H1 (cell line): Measurements from ENCODE around the gene GSKIP. TPM values are rescaled to one million over a fixed set of nuclear protein-coding genes. Genes with fewer than 3 reads are reported as not detected.

ENCODE experiments used
- CTCF ChIA-PET: fragments of 300-600 bp; sonication (Branson Sonifier 250); formaldehyde crosslinking; loops from one replicate; lab custom pipeline; 2021; ENCODE audit not compliant: partially characterized antibody; lab: Charles Lee
- POLR2A ChIA-PET: fragments of 300-600 bp; sonication (Branson Sonifier 250); formaldehyde crosslinking; loops from one replicate; lab custom pipeline; 2021; ENCODE audit warnings: inconsistent platforms; ENCODE audit not compliant: partially characterized antibody; lab: Charles Lee
- DNase-seq, 2 experiments: peaks; one replicate each; pipeline versions ENCODE4 v3.0.0 to v3.0.0-alpha.2; 2010 to 2022; ENCODE audit warnings: low spot score in 2 of 2, low read depth in 1 of 2, mixed read lengths in 1 of 2
- FAIRE-seq: peaks from 2 replicates; lab custom pipeline; 2011; peaks lifted over from hg19 to GRCh38; lab: Jason Lieb, UNC
- H2AFZ ChIP-seq: 2 replicates; pipeline ENCODE4 v1.8.1; 2012; ENCODE audit warnings: low read length, inconsistent platforms
- H2AK5ac ChIP-seq: 2 replicates; pipeline ENCODE4 v1.6.1; 2013; ENCODE audit warnings: low read depth, low read length
- H2BK120ac ChIP-seq: replicated peaks from 2 replicates; pipeline ENCODE3; 2013; ENCODE audit warnings: low read depth, low read length, inconsistent platforms
- H2BK12ac ChIP-seq: 2 replicates; pipeline ENCODE4 v1.6.1; 2013; ENCODE audit warnings: low read depth, low read length
- H2BK15ac ChIP-seq: 2 replicates; pipeline ENCODE4 v1.6.1; 2013; ENCODE audit warnings: low read length
- H2BK20ac ChIP-seq: 2 replicates; pipeline ENCODE4 v1.6.1; 2013; ENCODE audit warnings: low read length
- H2BK5ac ChIP-seq: 2 replicates; pipeline ENCODE4 v1.6.1; 2013; ENCODE audit warnings: low read depth, low read length
- H3K14ac ChIP-seq: 2 replicates; pipeline ENCODE4 v1.6.1; 2013; ENCODE audit warnings: inconsistent platforms; ENCODE audit not compliant: insufficient read length
- H3K18ac ChIP-seq: 2 replicates; pipeline ENCODE4 v1.6.1; 2013; ENCODE audit warnings: low read length; ENCODE audit errors: extremely low read depth
- H3K23ac ChIP-seq: 2 replicates; pipeline ENCODE4 v1.6.1; 2013; ENCODE audit warnings: inconsistent platforms; ENCODE audit not compliant: insufficient read length
- H3K23me2 ChIP-seq: 2 replicates; pipeline ENCODE4 v1.6.1; 2013; ENCODE audit warnings: low read depth, low read length
- H3K27ac ChIP-seq: 2 replicates; pipeline ENCODE4 v1.6.1; 2011; ENCODE audit warnings: low read depth, low read length, inconsistent platforms
- H3K27me3 ChIP-seq, 4 experiments: replicated peaks in 1 of 4; 1 replicate in 1 of 4; 2 replicates in 3 of 4; pipeline versions ENCODE4 v1.6.1 to v1.8.1; 2011 to 2013; ENCODE audit warnings: low read length in 3 of 4, mild to moderate bottlenecking in 3 of 4, inconsistent platforms in 2 of 4, mixed read lengths in 2 of 4, moderate library complexity in 1 of 4; ENCODE audit not compliant: control insufficient read depth in 3 of 4, insufficient read depth in 3 of 4; ENCODE audit errors: extremely low read depth in 1 of 4
- H3K36me3 ChIP-seq, 4 experiments: 2 replicates each; pipeline versions ENCODE4 v1.6.1 to v1.8.1; 2011 to 2013; ENCODE audit warnings: mild to moderate bottlenecking in 4 of 4, low read length in 3 of 4, moderate library complexity in 2 of 4, control low read depth in 1 of 4, inconsistent platforms in 1 of 4; ENCODE audit not compliant: insufficient read depth in 4 of 4, control insufficient read depth in 2 of 4
- H3K4ac ChIP-seq: replicated peaks from 2 replicates; pipeline ENCODE3; 2013; ENCODE audit warnings: low read length, low read depth, mixed read lengths, inconsistent platforms; ENCODE audit not compliant: insufficient read length
- H3K4me1 ChIP-seq, 4 experiments: replicated peaks in 1 of 4; 1 replicate in 1 of 4; 2 replicates in 3 of 4; pipeline versions ENCODE4 v1.6.1 to v1.8.1; 2011 to 2013; ENCODE audit warnings: low read length in 3 of 4, inconsistent platforms in 2 of 4, mixed read lengths in 1 of 4; ENCODE audit not compliant: insufficient read depth in 4 of 4, control insufficient read depth in 3 of 4
- H3K4me2 ChIP-seq, 2 experiments: 2 replicates each; pipeline versions ENCODE4 v1.6.1 to v1.8.1; 2011 to 2013; ENCODE audit warnings: low read depth in 2 of 2, low read length in 2 of 2, control low read depth in 1 of 2, inconsistent platforms in 1 of 2, mild to moderate bottlenecking in 1 of 2; ENCODE audit not compliant: insufficient read depth in 1 of 2
- H3K4me3 ChIP-seq, 4 experiments: fragments of 200-600, 300-600 bp in 1 of 4; sonication (generic), shearing (Covaris generic), sonication (Bioruptor Twin) in 1 of 4; 2 replicates each; pipeline versions ENCODE4 v1.5.1 to v1.8.1; 2011 to 2016; ENCODE audit warnings: low read length in 4 of 4, low read depth in 3 of 4, control low read depth in 2 of 4, inconsistent platforms in 2 of 4, mild to moderate bottlenecking in 2 of 4, mixed read lengths in 1 of 4, moderate library complexity in 1 of 4; ENCODE audit not compliant: insufficient read depth in 2 of 4; ENCODE audit errors: extremely low read depth in 1 of 4
- H3K56ac ChIP-seq: replicated peaks from 2 replicates; pipeline ENCODE3; 2013; ENCODE audit warnings: low read depth, mild to moderate bottlenecking, mixed read lengths, low read length, inconsistent platforms; ENCODE audit not compliant: insufficient read length
- H3K79me1 ChIP-seq: 2 replicates; pipeline ENCODE4 v1.6.1; 2013; ENCODE audit warnings: low read depth, low read length, control low read depth
- H3K79me2 ChIP-seq, 2 experiments: 2 replicates each; pipeline versions ENCODE4 v1.6.1 to v1.8.1; 2012 to 2013; ENCODE audit warnings: low read length in 2 of 2, mild to moderate bottlenecking in 2 of 2, inconsistent platforms in 1 of 2; ENCODE audit not compliant: insufficient read depth in 2 of 2, control insufficient read depth in 1 of 2
- H3K9ac ChIP-seq, 4 experiments: replicated peaks in 1 of 4; 1 replicate in 1 of 4; 2 replicates in 3 of 4; pipeline versions ENCODE4 v1.6.1 to v1.8.1; 2011 to 2013; ENCODE audit warnings: low read depth in 3 of 4, low read length in 3 of 4, control low read depth in 2 of 4, mild to moderate bottlenecking in 2 of 4, moderate library complexity in 2 of 4, inconsistent platforms in 1 of 4; ENCODE audit errors: extremely low read depth in 1 of 4
- H3K9me3 ChIP-seq, 2 experiments: 2 replicates each; pipeline versions ENCODE4 v1.6.1 to v1.8.1; 2012 to 2013; ENCODE audit warnings: mild to moderate bottlenecking in 2 of 2, moderate library complexity in 2 of 2, control low read depth in 1 of 2, inconsistent platforms in 1 of 2, low read depth in 1 of 2, low read length in 1 of 2, mixed read lengths in 1 of 2; ENCODE audit not compliant: insufficient read depth in 2 of 2
- H4K20me1 ChIP-seq, 2 experiments: replicated peaks in 1 of 2; 2 replicates each; pipeline versions ENCODE3 to v1.8.1; 2011 to 2013; ENCODE audit warnings: inconsistent platforms in 2 of 2, low read length in 2 of 2, mild to moderate bottlenecking in 1 of 2; ENCODE audit not compliant: insufficient read depth in 2 of 2, control insufficient read depth in 1 of 2
- H4K5ac ChIP-seq: 2 replicates; pipeline ENCODE4 v1.6.1; 2013; ENCODE audit warnings: low read length, low read depth, mixed read lengths, inconsistent platforms; ENCODE audit not compliant: insufficient read length
- H4K8ac ChIP-seq: 2 replicates; pipeline ENCODE4 v1.8.0; 2013; ENCODE audit warnings: mild to moderate bottlenecking, moderate library complexity, low read length, inconsistent platforms; ENCODE audit not compliant: insufficient read depth; ENCODE audit errors: extremely low read depth
- H4K91ac ChIP-seq: replicated peaks from 2 replicates; pipeline ENCODE3; 2013; ENCODE audit warnings: low read length, mixed read lengths, inconsistent platforms; ENCODE audit not compliant: insufficient read length
- ASH2L ChIP-seq: fragments of 200-600, 300-600 bp; sonication (generic); IDR thresholded peaks from one replicate; pipeline ENCODE4 v1.7.1; 2017; ENCODE audit warnings: low read length
- BACH1 ChIP-seq: IDR thresholded peaks from 2 replicates; pipeline ENCODE4 v1.6.1; 2012; ENCODE audit warnings: low read length, improper control_type of control experiment
- CREB1 ChIP-seq: IDR thresholded peaks from 2 replicates; pipeline ENCODE4 v1.6.1; 2012; ENCODE audit warnings: inconsistent platforms
- CTCF ChIP-seq, 3 experiments: IDR thresholded peaks; 1 replicate in 2 of 3; 2 replicates in 1 of 3; pipeline versions ENCODE4 v1.5.1 to v1.6.1; 2011; ENCODE audit warnings: low read length in 3 of 3, mild to moderate bottlenecking in 3 of 3, inconsistent platforms in 2 of 3, low read depth in 1 of 3, moderate library complexity in 1 of 3; ENCODE audit not compliant: insufficient read depth in 1 of 3; ENCODE audit errors: control extremely low read depth in 1 of 3
- MAX ChIP-seq: IDR thresholded peaks from 2 replicates; pipeline ENCODE4 v1.6.1; 2012; ENCODE audit warnings: inconsistent platforms
- SIX5 ChIP-seq: IDR thresholded peaks from 2 replicates; pipeline ENCODE4 v1.6.1; 2011; ENCODE audit warnings: mild to moderate bottlenecking, low read depth, low read length
- TAF1 ChIP-seq: IDR thresholded peaks from 2 replicates; pipeline ENCODE4 v1.6.1; 2011; ENCODE audit warnings: mild to moderate bottlenecking, low read depth, low read length
- TBP ChIP-seq: IDR thresholded peaks from 2 replicates; pipeline ENCODE4 v1.6.1; 2011; ENCODE audit warnings: low read depth, low read length, improper control_type of control experiment
- USF2 ChIP-seq: IDR thresholded peaks from 2 replicates; pipeline ENCODE4 v1.6.1; 2011; ENCODE audit warnings: low read length, improper control_type of control experiment
- WGBS, 2 experiments: shearing (Covaris generic) in 1 of 2; methylation state at CpG; one replicate each; pipeline versions ENCODE4 v1.1.6 to v1.1.7; 2013 to 2015; ENCODE audit warnings: low lambda C conversion rate in 2 of 2, mixed read lengths in 2 of 2, inconsistent platforms in 1 of 2, low coverage in 1 of 2, missing lambda C conversion rate in 1 of 2; ENCODE audit not compliant: insufficient replicate concordance in 2 of 2, insufficient coverage in 1 of 2, insufficient read length in 1 of 2; ENCODE audit errors: extremely low coverage in 1 of 2, missing lambda C conversion rate in 1 of 2; 5-methylcytosine and 5-hydroxymethylcytosine counted together
- polyA plus RNA-seq, 7 experiments: library from polyadenylated mRNA; depleted of rRNA in 3 of 7; stranded (reverse) in 5 of 7; unstranded in 2 of 7; fragments of >200 nt in 5 of 7; fragments of 200-250 nt in 2 of 7; gene quantifications; 1 replicate in 5 of 7; 2 replicates in 1 of 7; 4 replicates in 1 of 7; pipeline versions ENCODE4 v1.2.1 to v1.2.3, GENCODE V29; 2011 to 2013; ENCODE audit warnings: missing spikeins in 2 of 7, mixed read lengths in 2 of 7
- total RNA-seq: library from RNA; stranded (reverse); fragmentation: NEBNext Ultra II Directional; extraction: Animal tissue kit (Norgen Biotek cat#: 25700); gene quantifications from 2 replicates; pipeline ENCODE4 v1.2.1, GENCODE V29; 2021

The GSKIP gene
- total and polyA plus RNA-seq, 2 of the 8 experiments (the other 6 are each of a cell fraction or from before 2014, with no cell fraction given): 20.3 to 37.1 TPM

GRCh38 chr14:96345669-96346068 lies 17.7 kb upstream of the GSKIP start:
- POLR2A ChIA-PET: no interaction called here

More at GRCh38 chr14:96345669-96346068, 17.7 kb upstream of the GSKIP start:
- Histone ChIP-seq H2BK15ac (no peak overlapping the region), H3K79me1 (no peaks in the 10 kb centered on the region; the same call in 1 of the 2 replicates), H4K91ac (no peak overlapping the region), H3K18ac (no peak overlapping the region), H3K9me3 (no peaks in the 10 kb centered on the region), H3K4me3 (no peak overlapping the region), H3K4me1 (peaks cover 0 to 5% (median 2%) of the 10 kb centered on the region in 4 experiments; a peak in 1 of 7 replicates), H3K23ac (no peak overlapping the region), H2BK5ac (no peak overlapping the region), H3K27me3 (no peaks in the 10 kb centered on the region), H3K36me3 (peaks cover 0 to 4% (median 0%) of the 10 kb centered on the region in 4 experiments; a peak in 2 of 8 replicates), H3K23me2 (no peaks in the 10 kb centered on the region), H3K4me2 (no peak overlapping the region), H2AFZ (no peak overlapping the region), H4K8ac (no peak overlapping the region), H2BK12ac (no peak overlapping the region), H4K20me1 (no peaks in the 10 kb centered on the region), H3K27ac (no peak overlapping the region), H2BK120ac (no peak overlapping the region), H3K56ac (no peak overlapping the region), H3K4ac (no peak overlapping the region), H4K5ac (no peak overlapping the region), H3K14ac (no peak overlapping the region), H3K79me2 (peaks cover 0 to 16% of the 10 kb centered on the region in 2 experiments; a peak in 2 of 4 replicates), H3K9ac (no peak overlapping the region), H2AK5ac (no peak overlapping the region), H2BK20ac (no peak overlapping the region)
- FAIRE-seq: no peak
- no peak for TF ChIP-seq BACH1
- no peak for TF ChIP-seq SIX5
- TF ChIP-seq ASH2L: no peak
- no peak for TF ChIP-seq TBP
- TF ChIP-seq CREB1: no peak
- TF ChIP-seq TAF1: no peak
- TF ChIP-seq USF2: no peak
- no peak for TF ChIP-seq CTCF (IDR thresholded peaks at IDR 0.05; ENCODE audit: control extremely low read depth in 1 of 3, insufficient read depth in 1 of 3, low read depth in 1 of 3, low read length in 3 of 3)
- no peak for TF ChIP-seq MAX
- WGBS, 2 experiments: 84% methylated on average over 2 of the region's 2 CpGs; no CpG with 5 or more reads in 1 of the 2 experiments
- CTCF ChIA-PET: no interaction called here
- DNase-seq: no peak
